Measurements from ENCODE around the gene CDKN2B. TPM values are rescaled to one million over a fixed set of nuclear protein-coding genes. Genes with fewer than 3 reads are reported as not detected.

CDKN2B gene
- total and polyA plus RNA-seq, 2 of the 13 experiments (the other 11 are each of a cell fraction or from before 2014, with no cell fraction given): 1.4 to 1.5 TPM

- TF ChIP-seq ATRX (CRISPR knock-in tag; IDR thresholded peaks at IDR 0.05; ENCODE audit: borderline replicate concordance): no peak
- TF ChIP-seq, protein P1, sequence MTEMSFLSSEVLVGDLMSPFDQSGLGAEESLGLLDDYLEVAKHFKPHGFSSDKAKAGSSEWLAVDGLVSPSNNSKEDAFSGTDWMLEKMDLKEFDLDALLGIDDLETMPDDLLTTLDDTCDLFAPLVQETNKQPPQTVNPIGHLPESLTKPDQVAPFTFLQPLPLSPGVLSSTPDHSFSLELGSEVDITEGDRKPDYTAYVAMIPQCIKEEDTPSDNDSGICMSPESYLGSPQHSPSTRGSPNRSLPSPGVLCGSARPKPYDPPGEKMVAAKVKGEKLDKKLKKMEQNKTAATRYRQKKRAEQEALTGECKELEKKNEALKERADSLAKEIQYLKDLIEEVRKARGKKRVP (CRISPR knock-in tag; IDR thresholded peaks at IDR 0.05): no peak
- TF ChIP-seq ZNF275 (CRISPR knock-in tag; IDR thresholded peaks at IDR 0.05; ENCODE audit: borderline replicate concordance): no peak
- TF ChIP-seq, protein P2, sequence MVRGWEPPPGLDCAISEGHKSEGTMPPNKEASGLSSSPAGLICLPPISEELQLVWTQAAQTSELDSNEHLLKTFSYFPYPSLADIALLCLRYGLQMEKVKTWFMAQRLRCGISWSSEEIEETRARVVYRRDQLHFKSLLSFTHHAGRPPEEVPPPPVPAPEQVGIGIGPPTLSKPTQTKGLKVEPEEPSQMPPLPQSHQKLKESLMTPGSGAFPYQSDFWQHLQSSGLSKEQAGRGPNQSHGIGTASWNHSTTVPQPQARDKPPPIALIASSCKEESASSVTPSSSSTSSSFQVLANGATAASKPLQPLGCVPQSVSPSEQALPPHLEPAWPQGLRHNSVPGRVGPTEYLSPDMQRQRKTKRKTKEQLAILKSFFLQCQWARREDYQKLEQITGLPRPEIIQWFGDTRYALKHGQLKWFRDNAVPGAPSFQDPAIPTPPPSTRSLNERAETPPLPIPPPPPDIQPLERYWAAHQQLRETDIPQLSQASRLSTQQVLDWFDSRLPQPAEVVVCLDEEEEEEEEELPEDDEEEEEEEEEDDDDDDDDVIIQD (CRISPR knock-in tag; IDR thresholded peaks at IDR 0.05; ENCODE audit: low read depth): no peak
- TF ChIP-seq TAF15 (IDR thresholded peaks at IDR 0.05; ENCODE audit: low read depth, low read length, poor library complexity, severe bottlenecking): no peak
- TF ChIP-seq, protein P3, sequence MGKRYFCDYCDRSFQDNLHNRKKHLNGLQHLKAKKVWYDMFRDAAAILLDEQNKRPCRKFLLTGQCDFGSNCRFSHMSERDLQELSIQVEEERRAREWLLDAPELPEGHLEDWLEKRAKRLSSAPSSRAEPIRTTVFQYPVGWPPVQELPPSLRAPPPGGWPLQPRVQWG (CRISPR knock-in tag; IDR thresholded peaks at IDR 0.05; ENCODE audit: borderline replicate concordance, low read depth): no peak
- TF ChIP-seq KLF15 (CRISPR knock-in tag; IDR thresholded peaks at IDR 0.05; ENCODE audit: borderline replicate concordance): no peak
- TF ChIP-seq, protein P4, sequence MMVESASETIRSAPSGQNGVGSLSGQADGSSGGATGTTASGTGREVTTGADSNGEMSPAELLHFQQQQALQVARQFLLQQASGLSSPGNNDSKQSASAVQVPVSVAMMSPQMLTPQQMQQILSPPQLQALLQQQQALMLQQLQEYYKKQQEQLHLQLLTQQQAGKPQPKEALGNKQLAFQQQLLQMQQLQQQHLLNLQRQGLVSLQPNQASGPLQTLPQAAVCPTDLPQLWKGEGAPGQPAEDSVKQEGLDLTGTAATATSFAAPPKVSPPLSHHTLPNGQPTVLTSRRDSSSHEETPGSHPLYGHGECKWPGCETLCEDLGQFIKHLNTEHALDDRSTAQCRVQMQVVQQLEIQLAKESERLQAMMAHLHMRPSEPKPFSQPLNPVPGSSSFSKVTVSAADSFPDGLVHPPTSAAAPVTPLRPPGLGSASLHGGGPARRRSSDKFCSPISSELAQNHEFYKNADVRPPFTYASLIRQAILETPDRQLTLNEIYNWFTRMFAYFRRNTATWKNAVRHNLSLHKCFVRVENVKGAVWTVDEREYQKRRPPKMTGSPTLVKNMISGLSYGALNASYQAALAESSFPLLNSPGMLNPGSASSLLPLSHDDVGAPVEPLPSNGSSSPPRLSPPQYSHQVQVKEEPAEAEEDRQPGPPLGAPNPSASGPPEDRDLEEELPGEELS (CRISPR knock-in tag; IDR thresholded peaks at IDR 0.05): no peak
- TF ChIP-seq MLX (CRISPR knock-in tag; IDR thresholded peaks at IDR 0.05): no peak
- TF ChIP-seq ZFP36L1 (CRISPR knock-in tag; IDR thresholded peaks at IDR 0.05): no peak
- no peak for TF ChIP-seq PLRG1 (conservative IDR thresholded peaks at IDR 0.05)
Observed at GRCh38 chr9:21970800-21971640, 38.1 kb downstream of the CDKN2B start (continued).
